PFSK-1 (cell line): Measurements from ENCODE around the gene MYBPH.

Experiments used
- FOXP2 ChIP-seq: optimal IDR thresholded peaks from 2 replicates; pipeline ENCODE3; 2011; ENCODE audit warnings: borderline replicate concordance, control low read depth, inconsistent platforms; ENCODE audit not compliant: insufficient read depth; ENCODE audit errors: extremely low read length, extremely low read depth
- POLR2AphosphoS5 ChIP-seq: IDR thresholded peaks from 2 replicates; pipeline ENCODE4 v1.6.1; 2012; ENCODE audit warnings: low read depth, mild to moderate bottlenecking, control low read depth, low read length, moderate library complexity
- REST ChIP-seq, 2 experiments: IDR thresholded peaks; 2 replicates each; pipeline versions ENCODE4 v1.6.1 to v1.8.0; 2011 to 2012; ENCODE audit warnings: low read depth in 2 of 2, low read length in 2 of 2, control low read depth in 1 of 2, inconsistent platforms in 1 of 2, mild to moderate bottlenecking in 1 of 2, moderate library complexity in 1 of 2; ENCODE audit not compliant: insufficient read depth in 1 of 2
- SIN3A ChIP-seq: IDR thresholded peaks from 2 replicates; pipeline ENCODE4 v1.6.1; 2012; ENCODE audit warnings: mild to moderate bottlenecking, low read length, moderate library complexity, borderline replicate concordance; ENCODE audit not compliant: insufficient read depth
- TAF1 ChIP-seq: IDR thresholded peaks from 2 replicates; pipeline ENCODE4 v1.6.1; 2012; ENCODE audit warnings: low read length, control low read depth, borderline replicate concordance; ENCODE audit not compliant: insufficient read depth

The MYBPH gene

GRCh38 chr1:203219171-203219570 is 43.5 kb upstream of the MYBPH start:
- TF ChIP-seq REST (IDR thresholded peaks at IDR 0.05; ENCODE audit: insufficient read depth in 1 of 2, low read depth in 2 of 2, low read length in 2 of 2), result no peak
- no peak for TF ChIP-seq TAF1
- no peak for TF ChIP-seq POLR2AphosphoS5
- no peak for TF ChIP-seq SIN3A

- TF ChIP-seq FOXP2 (no peak), REST (IDR thresholded peaks at IDR 0.05; ENCODE audit: insufficient read depth in 1 of 2, low read depth in 2 of 2, low read length in 2 of 2) (no peak)
Measured at GRCh38 chr1:203217668-203218067, 42.0 kb upstream of the MYBPH start.

- TF ChIP-seq FOXP2 (no peak), TAF1 (no peak)
Measured at GRCh38 chr1:203217139-203217655, 41.6 kb upstream of the MYBPH start.

- TF ChIP-seq FOXP2, result no peak
- no peak for TF ChIP-seq TAF1
- no peak for TF ChIP-seq REST (IDR thresholded peaks at IDR 0.05; ENCODE audit: insufficient read depth in 1 of 2, low read depth in 2 of 2, low read length in 2 of 2)
- no peak for TF ChIP-seq SIN3A
- no peak for TF ChIP-seq POLR2AphosphoS5
Measured at GRCh38 chr1:203216274-203217138, 40.9 kb upstream of the MYBPH start.

- no peak for TF ChIP-seq SIN3A
- no peak for TF ChIP-seq FOXP2
Measured at GRCh38 chr1:203215573-203215972, 39.9 kb upstream of the MYBPH start.

GRCh38 chr1:203214871-203215270 is 39.2 kb upstream of the MYBPH start:
- TF ChIP-seq FOXP2, result no peak
- no peak for TF ChIP-seq POLR2AphosphoS5
- TF ChIP-seq TAF1, result no peak
- no peak for TF ChIP-seq REST (IDR thresholded peaks at IDR 0.05; ENCODE audit: insufficient read depth in 1 of 2, low read depth in 2 of 2, low read length in 2 of 2)
- no peak for TF ChIP-seq SIN3A
